GM23248 (cell line): ENCODE data around the gene DHRS1.

Source experiments
- EZH2 ChIP-seq: fragments of 200-600 bp; sonication (generic); IDR thresholded peaks from 2 replicates; pipeline ENCODE4 v1.6.1; 2018; ENCODE audit warnings: antibody characterized with exemption, mild to moderate bottlenecking; ENCODE audit not compliant: insufficient read depth, poor library complexity, severe bottlenecking
- EZH2phosphoT487 ChIP-seq: fragments of 200-600 bp; sonication (generic); IDR thresholded peaks from 2 replicates; pipeline ENCODE4 v1.6.1; 2018; ENCODE audit warnings: antibody characterized with exemption, moderate library complexity, mild to moderate bottlenecking, low read depth; ENCODE audit not compliant: insufficient read depth

GRCh38 chr14:24272467-24272866 lies 27.1 kb downstream of the DHRS1 start:
- no peak for TF ChIP-seq EZH2phosphoT487
- TF ChIP-seq EZH2, result no peak
